ENCODE results near the gene STX8. TPM values are rescaled to one million over a fixed set of nuclear protein-coding genes. Genes with fewer than 3 reads are reported as not detected.
A peak's percentile ranks its signal among the peaks of the same experiment; 100 is the strongest.

Gene STX8
- total RNA-seq, 1 experiment from 2014 or later = 49.0 TPM

DNA sequence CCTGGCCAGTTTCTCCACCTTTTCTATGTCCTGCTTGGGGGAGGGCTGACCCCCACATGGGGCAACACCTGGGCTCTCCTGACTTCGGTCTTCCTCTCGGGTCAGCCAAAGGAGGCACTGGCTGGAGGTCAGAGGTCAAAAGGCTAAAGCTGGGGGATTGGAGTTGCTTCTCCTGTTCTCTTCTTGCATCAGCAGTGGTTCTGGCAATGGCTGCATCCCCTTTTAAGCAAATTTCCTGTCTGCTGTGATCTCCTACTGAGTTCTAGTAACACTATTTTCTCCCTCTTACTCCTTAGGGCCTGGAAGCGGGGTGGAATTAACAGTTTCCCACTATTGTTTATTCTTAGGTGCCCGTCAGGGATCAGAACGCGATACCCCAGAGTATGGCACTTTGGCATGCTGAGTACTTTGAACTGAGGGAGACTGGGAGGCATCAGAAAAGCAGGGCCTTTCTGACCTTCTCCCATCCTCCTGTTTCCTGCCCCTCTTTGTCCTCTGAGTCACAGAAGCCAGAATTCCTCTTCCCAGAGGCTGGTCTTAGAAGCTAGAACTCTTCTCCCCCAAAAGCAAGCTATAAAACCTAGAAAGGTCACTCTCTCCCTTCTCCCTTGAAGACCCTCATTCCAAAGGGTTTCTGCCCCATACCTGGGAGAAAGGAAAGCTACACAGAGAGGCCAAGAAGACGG is 268.2 kb downstream of the STX8 start:
- Mint-ChIP-seq H3K27me3 (ENCODE audit: insufficient read depth, unreplicated experiment) (no peaks in the 10 kb centered on the region), H3K4me1 (ENCODE audit: insufficient read depth, unreplicated experiment) (no peaks in the 10 kb centered on the region), H3K4me3 (ENCODE audit: unreplicated experiment) (no peak overlapping the region), H3K36me3 (ENCODE audit: insufficient read depth, unreplicated experiment) (no peaks in the 10 kb centered on the region), H3K9me3 (ENCODE audit: unreplicated experiment) (no peaks in the 10 kb centered on the region), H3K27ac (ENCODE audit: low read depth, unreplicated experiment) (peak overlapping the region; percentile 39)
- no peak for DNase-seq (ENCODE audit: unreplicated experiment)
- CTCF ChIA-PET = interaction anchor here (0.6 to 0.8 kb wide), 2 partner anchors 18 to 413 kb away, joined by 3 read pairs; no protein-coding TSS in a partner anchor
- BruUV-seq (replicated peaks) = no TSS peak
- TF ChIP-seq CTCF (IDR thresholded peaks at IDR 0.05; ENCODE audit: unreplicated experiment) = no peak
- intact Hi-C loops (cut with micrococcal nuclease) = no loop called here
- POLR2A ChIA-PET = no interaction called here

- no peak for TF ChIP-seq CTCF (IDR thresholded peaks at IDR 0.05; ENCODE audit: unreplicated experiment)
- Mint-ChIP-seq H3K27me3 (ENCODE audit: insufficient read depth, unreplicated experiment) (no peaks in the 10 kb centered on the region), H3K36me3 (ENCODE audit: insufficient read depth, unreplicated experiment) (no peaks in the 10 kb centered on the region), H3K4me1 (ENCODE audit: insufficient read depth, unreplicated experiment) (no peaks in the 10 kb centered on the region), H3K9me3 (ENCODE audit: unreplicated experiment) (no peaks in the 10 kb centered on the region), H3K27ac (ENCODE audit: low read depth, unreplicated experiment) (no peak overlapping the region), H3K4me3 (ENCODE audit: unreplicated experiment) (no peak overlapping the region)
- ChIA-PET POLR2A (no interaction called here), CTCF (no interaction called here)
- no TSS peak for BruUV-seq (replicated peaks)
- intact Hi-C loops (cut with micrococcal nuclease) = no loop called here
- peak; percentile 14 for DNase-seq (ENCODE audit: unreplicated experiment)
Measured at GRCh38 chr17:9306086-9306485, 269.5 kb downstream of the STX8 start.

GRCh38 chr17:9299695-9300094 is 275.9 kb downstream of the STX8 start:
- no peak for TF ChIP-seq CTCF (IDR thresholded peaks at IDR 0.05; ENCODE audit: unreplicated experiment)
- intact Hi-C loops (cut with micrococcal nuclease) = no loop called here
- no peak overlapping the region for H3K27ac Mint-ChIP-seq (ENCODE audit: low read depth, unreplicated experiment)
- no peak for DNase-seq (ENCODE audit: unreplicated experiment)
- no TSS peak for BruUV-seq (replicated peaks)
- no peak overlapping the region for H3K4me3 Mint-ChIP-seq (ENCODE audit: unreplicated experiment)
- no peaks in the 10 kb centered on the region for H3K4me1 Mint-ChIP-seq (ENCODE audit: insufficient read depth, unreplicated experiment)
- H3K27me3 Mint-ChIP-seq (ENCODE audit: insufficient read depth, unreplicated experiment) = no peaks in the 10 kb centered on the region
- ChIA-PET POLR2A (no interaction called here), CTCF (interaction anchor here (1.2 kb wide), 1 partner anchor 179 kb away, joined by 3 read pairs; no protein-coding TSS in a partner anchor)
- H3K9me3 Mint-ChIP-seq (ENCODE audit: unreplicated experiment) = no peaks in the 10 kb centered on the region
- peaks cover 8% of the 10 kb centered on the region for H3K36me3 Mint-ChIP-seq (ENCODE audit: insufficient read depth, unreplicated experiment)

DNA sequence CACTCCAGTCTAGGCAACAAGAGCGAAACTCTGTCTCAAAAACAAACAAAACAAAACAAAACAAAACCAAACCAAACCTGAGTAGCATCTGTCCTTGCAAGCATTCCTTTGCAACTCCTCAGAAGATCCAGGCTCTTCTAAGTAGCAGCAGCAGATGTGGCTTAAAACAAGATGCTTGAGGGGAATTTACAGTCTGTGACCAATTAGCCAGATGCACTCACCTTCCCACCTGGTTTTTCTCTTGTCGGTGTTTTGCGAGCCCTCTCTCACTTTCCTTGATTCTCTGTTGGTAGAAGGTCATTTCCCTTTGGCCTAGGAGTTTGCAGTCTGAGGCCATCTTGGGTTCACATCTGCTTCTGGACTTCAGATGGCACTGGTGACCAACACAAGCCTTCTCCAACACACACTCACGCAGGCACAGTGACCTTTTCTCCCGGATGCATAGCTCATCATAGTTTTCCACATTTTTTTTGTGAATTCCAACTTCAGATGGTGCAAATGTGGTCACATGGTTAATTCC is 276.8 kb downstream of the STX8 start:
- ChIA-PET POLR2A (no interaction called here), CTCF (interaction anchor here (1.2 kb wide), 1 partner anchor 178 kb away, joined by 3 read pairs; no protein-coding TSS in a partner anchor)
- Mint-ChIP-seq H3K27ac (ENCODE audit: low read depth, unreplicated experiment) (no peak overlapping the region), H3K27me3 (ENCODE audit: insufficient read depth, unreplicated experiment) (no peaks in the 10 kb centered on the region), H3K4me1 (ENCODE audit: insufficient read depth, unreplicated experiment) (no peaks in the 10 kb centered on the region), H3K9me3 (ENCODE audit: unreplicated experiment) (no peaks in the 10 kb centered on the region), H3K36me3 (ENCODE audit: insufficient read depth, unreplicated experiment) (peaks cover 8% of the 10 kb centered on the region), H3K4me3 (ENCODE audit: unreplicated experiment) (no peak overlapping the region)
- intact Hi-C loops (cut with micrococcal nuclease) = no loop called here
- BruUV-seq (replicated peaks) = no TSS peak
- no peak for TF ChIP-seq CTCF (IDR thresholded peaks at IDR 0.05; ENCODE audit: unreplicated experiment)
- no peak for DNase-seq (ENCODE audit: unreplicated experiment)

Measured in MCF 10A (cell line).